NCI-H1436 treated with DMSO at 0.1 percent for 48 hours (cell line): ENCODE results near the gene TMPRSS11E.
"Not testable (repeated sequence)": the region's sequence is repeated elsewhere in the genome, so short reads cannot be mapped to it uniquely, and the experiment has no call there.

Source experiments
- DNase-seq: peaks from one replicate; lab custom pipeline; 2025; lab: John Stamatoyannopoulos, UW

TMPRSS11E gene

GRCh38 chr4:68447201-68447600 is at the start of gene TMPRSS11E:
Gene TMPRSS11E (plus strand): TSS chr4:68447463. CDS start chr4:68447513, 50 bp downstream.
- no peak for DNase-seq

- DNase-seq = no peak
Measured at GRCh38 chr4:68399306-68399705, 48.0 kb upstream of the TMPRSS11E start.

GRCh38 chr4:68401231-68401630 is 46.0 kb upstream of the TMPRSS11E start:
- no peak for DNase-seq

GRCh38 chr4:68404153-68404552 is 43.1 kb upstream of the TMPRSS11E start:
- DNase-seq = no peak

GRCh38 chr4:68405718-68406478 is 41.4 kb upstream of the TMPRSS11E start:
- DNase-seq = not testable (repeated sequence)

- no peak for DNase-seq
Measured at GRCh38 chr4:68406479-68406859, 40.8 kb upstream of the TMPRSS11E start.

- not testable (repeated sequence) for DNase-seq
Measured at GRCh38 chr4:68407015-68407867, 40.0 kb upstream of the TMPRSS11E start.

- no peak for DNase-seq
Measured at GRCh38 chr4:68407868-68408190, 39.4 kb upstream of the TMPRSS11E start.

GRCh38 chr4:68410149-68410548 is 37.1 kb upstream of the TMPRSS11E start:
- DNase-seq = no peak

GRCh38 chr4:68410643-68411042 is 36.6 kb upstream of the TMPRSS11E start:
- no peak for DNase-seq

- DNase-seq = not testable (repeated sequence)
Measured at GRCh38 chr4:68412031-68412430, 35.2 kb upstream of the TMPRSS11E start.

GRCh38 chr4:68416591-68416990 is 30.7 kb upstream of the TMPRSS11E start:
- DNase-seq = no peak

- DNase-seq = no peak
Measured at GRCh38 chr4:68426516-68426915, 20.7 kb upstream of the TMPRSS11E start.

GRCh38 chr4:68430337-68430736 is 16.9 kb upstream of the TMPRSS11E start:
- no peak for DNase-seq

GRCh38 chr4:68432320-68432719 is 14.9 kb upstream of the TMPRSS11E start:
- no peak for DNase-seq

GRCh38 chr4:68433582-68433981 is 13.7 kb upstream of the TMPRSS11E start:
- no peak for DNase-seq

- DNase-seq = no peak
Measured at GRCh38 chr4:68434277-68434676, 13.0 kb upstream of the TMPRSS11E start.

GRCh38 chr4:68434836-68435235 is 12.4 kb upstream of the TMPRSS11E start:
- DNase-seq = no peak

GRCh38 chr4:68445111-68445510 is 2.2 kb upstream of the TMPRSS11E start:
- DNase-seq = no peak

- DNase-seq = no peak
Measured at GRCh38 chr4:68451246-68452211, 4.3 kb downstream of the TMPRSS11E start.

GRCh38 chr4:68460085-68460484 is 12.8 kb downstream of the TMPRSS11E start:
- DNase-seq = no peak

- no peak for DNase-seq
Measured at GRCh38 chr4:68461790-68462189, 14.5 kb downstream of the TMPRSS11E start.
